Measurements from ENCODE around the gene TRUB1. TPM values are rescaled to one million over a fixed set of nuclear protein-coding genes. Genes with fewer than 3 reads are reported as not detected.

The TRUB1 gene
- total RNA-seq, 1 donor from 2014 or later, result 13.1 TPM

DNA sequence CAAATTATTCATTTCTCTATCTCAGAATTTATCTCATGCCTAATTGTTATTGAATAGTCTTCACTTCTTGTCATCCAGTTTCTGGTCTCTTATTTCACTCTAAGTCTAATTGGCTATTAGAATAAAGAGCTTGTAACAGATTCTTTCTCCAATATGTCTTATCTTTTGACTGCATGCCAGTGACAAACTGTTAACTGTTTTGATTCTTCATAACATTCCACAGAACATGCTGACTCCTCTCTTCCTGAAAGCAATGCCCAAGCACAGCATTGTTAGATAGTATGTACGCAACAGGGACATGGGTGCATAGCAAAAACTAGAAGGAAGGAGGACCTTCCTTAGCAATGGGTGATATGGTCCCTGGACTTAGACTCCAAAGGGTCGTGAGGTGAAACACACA is 65.4 kb downstream of the TRUB1 start:
- Histone ChIP-seq H3K27me3 (ENCODE audit: low read depth) (no peaks in the 10 kb centered on the region), H3K9me3 (no peaks in the 10 kb centered on the region), H3K4me1 (no peaks in the 10 kb centered on the region), H3K36me3 (no peaks in the 10 kb centered on the region), H3K4me3 (no peak overlapping the region), H3K27ac (no peak overlapping the region)
- TF ChIP-seq, protein P1, sequence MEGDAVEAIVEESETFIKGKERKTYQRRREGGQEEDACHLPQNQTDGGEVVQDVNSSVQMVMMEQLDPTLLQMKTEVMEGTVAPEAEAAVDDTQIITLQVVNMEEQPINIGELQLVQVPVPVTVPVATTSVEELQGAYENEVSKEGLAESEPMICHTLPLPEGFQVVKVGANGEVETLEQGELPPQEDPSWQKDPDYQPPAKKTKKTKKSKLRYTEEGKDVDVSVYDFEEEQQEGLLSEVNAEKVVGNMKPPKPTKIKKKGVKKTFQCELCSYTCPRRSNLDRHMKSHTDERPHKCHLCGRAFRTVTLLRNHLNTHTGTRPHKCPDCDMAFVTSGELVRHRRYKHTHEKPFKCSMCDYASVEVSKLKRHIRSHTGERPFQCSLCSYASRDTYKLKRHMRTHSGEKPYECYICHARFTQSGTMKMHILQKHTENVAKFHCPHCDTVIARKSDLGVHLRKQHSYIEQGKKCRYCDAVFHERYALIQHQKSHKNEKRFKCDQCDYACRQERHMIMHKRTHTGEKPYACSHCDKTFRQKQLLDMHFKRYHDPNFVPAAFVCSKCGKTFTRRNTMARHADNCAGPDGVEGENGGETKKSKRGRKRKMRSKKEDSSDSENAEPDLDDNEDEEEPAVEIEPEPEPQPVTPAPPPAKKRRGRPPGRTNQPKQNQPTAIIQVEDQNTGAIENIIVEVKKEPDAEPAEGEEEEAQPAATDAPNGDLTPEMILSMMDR (IDR thresholded peaks at IDR 0.05), result no peak
- no peak for ATAC-seq
- intact Hi-C loops (cut with DNase I), result no loop called here
- no peak for DNase-seq

DNA sequence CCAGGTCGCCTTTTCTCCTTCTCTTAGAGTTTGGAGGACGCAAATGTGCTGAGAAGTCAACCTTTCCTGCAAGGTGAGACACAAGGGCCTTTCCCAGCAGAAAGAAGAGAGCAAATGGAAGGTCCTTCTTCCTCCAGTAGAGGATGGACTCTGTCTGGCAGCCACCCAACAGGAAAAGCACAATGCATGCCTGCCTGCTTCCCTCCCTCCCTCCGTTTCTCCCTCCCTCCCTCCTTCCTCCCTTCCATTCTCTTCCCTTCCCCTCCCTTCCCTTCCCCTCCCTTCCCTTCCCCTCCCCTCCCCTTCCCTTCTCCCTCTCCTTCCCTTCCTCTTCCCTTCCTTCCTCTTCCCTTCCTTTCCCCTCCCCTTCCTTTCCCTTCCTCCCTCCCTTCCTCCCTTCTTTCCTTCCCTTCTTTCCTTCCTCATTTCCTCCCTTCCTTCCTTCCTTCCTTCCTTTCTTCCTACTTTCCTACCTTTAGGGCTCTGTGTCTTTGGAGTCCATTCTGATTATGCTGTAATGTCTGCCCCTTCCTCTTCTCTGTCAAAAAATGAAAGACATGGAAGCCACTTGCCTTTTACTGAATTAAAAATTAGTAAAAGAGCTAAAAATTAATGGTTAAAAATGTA is 66.4 kb downstream of the TRUB1 start:
- intact Hi-C loops (cut with DNase I), result no loop called here
- Histone ChIP-seq H3K36me3 (no peaks in the 10 kb centered on the region), H3K27me3 (ENCODE audit: low read depth) (no peaks in the 10 kb centered on the region), H3K4me3 (no peak overlapping the region), H3K4me1 (no peaks in the 10 kb centered on the region), H3K27ac (no peak overlapping the region), H3K9me3 (no peaks in the 10 kb centered on the region)
- ATAC-seq (no peak), DNase-seq (no peak)
- TF ChIP-seq, protein P1 (IDR thresholded peaks at IDR 0.05), result no peak

DNA sequence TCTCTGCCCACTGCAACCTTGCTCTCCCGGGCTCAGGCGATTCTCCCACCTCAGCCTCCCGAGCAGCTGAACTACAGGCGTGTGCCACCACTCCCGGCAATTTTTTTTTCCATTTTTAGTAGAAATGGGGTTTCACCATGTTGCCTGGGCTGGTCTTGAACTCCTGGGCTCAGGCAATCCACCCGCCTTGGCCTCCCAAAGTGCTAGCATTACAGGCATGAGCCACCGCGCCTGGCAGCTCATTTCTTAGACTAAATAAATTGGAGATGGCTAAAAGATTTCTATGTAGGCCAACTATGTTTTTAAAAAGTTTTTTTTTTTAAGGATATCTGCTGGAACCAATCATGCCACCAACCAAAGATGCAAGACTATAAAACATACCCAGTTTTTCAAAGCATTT is 67.8 kb downstream of the TRUB1 start:
- no peaks in the 10 kb centered on the region for H3K9me3 ChIP-seq
- H3K27me3 ChIP-seq (ENCODE audit: low read depth), result no peaks in the 10 kb centered on the region
- H3K36me3 ChIP-seq, result no peaks in the 10 kb centered on the region
- DNase-seq, result no peak
- ATAC-seq, result no peak
- no peak overlapping the region for H3K4me3 ChIP-seq
- TF ChIP-seq, protein P1 (IDR thresholded peaks at IDR 0.05), result no peak
- H3K4me1 ChIP-seq, result no peaks in the 10 kb centered on the region
- no peak overlapping the region for H3K27ac ChIP-seq
- intact Hi-C loops (cut with DNase I), result no loop called here

DNA sequence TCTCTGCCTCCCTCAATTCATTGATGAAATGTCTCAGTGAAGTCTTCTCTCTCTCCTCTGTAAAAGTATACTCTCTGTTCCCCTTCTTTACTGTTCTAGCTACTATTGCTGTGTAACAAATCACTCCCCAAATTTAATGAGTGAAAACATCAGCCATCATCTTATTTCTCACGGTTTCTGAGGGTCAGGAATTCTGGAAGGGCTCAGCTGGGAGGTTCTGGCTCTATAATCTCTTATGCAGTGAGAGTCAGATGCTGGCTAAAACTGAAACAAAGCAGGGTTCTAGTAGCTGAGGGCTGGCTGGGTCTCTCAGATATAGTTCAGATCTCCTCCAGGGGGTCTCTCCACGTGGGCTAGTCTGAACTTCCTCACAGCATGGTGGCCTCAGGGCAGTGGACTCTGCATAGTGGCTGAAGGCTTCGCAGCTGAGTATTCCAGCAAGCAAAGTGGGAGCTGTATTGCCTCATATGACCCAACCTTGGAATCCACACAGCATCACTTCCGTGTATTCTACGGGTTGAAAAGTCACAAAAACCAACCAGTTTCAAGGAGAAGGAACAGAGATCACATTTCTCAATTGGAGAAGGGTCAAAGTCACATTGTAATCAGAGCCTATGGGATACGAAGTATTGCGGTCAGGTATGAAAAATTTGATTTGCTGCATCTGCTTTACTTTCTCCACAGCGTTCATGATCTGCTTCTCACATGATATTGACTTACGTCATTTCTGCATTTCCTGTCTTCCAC is 80.4 kb downstream of the TRUB1 start:
- DNase-seq (no peak), ATAC-seq (no peak)
- TF ChIP-seq, protein P1 (IDR thresholded peaks at IDR 0.05), result no peak
- Histone ChIP-seq H3K4me3 (no peak overlapping the region), H3K27me3 (ENCODE audit: low read depth) (no peaks in the 10 kb centered on the region), H3K36me3 (no peaks in the 10 kb centered on the region), H3K27ac (no peak overlapping the region), H3K9me3 (no peaks in the 10 kb centered on the region), H3K4me1 (no peaks in the 10 kb centered on the region)
- intact Hi-C loops (cut with DNase I), result no loop called here

DNA sequence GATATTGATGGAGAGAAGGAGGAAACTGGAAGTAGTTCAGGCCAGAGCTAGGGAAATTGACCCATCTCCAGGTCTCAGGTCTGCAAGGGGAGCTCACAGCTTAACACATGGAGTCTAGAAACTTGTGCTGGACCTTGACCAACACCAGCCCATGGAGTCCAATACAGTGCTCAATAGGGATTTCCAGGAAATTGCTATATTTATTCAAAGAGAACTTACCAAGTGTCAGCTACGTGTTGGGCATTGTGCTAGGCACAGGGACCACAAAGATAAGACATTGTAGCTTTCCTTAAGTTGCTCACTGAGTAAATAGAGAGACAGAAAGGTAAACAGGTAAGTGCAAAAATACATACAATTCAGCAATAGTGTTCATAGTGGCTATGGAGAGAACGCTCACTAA is 82.5 kb downstream of the TRUB1 start:
- DNase-seq (no peak), ATAC-seq (no peak)
- H3K4me3 ChIP-seq, result no peak overlapping the region
- TF ChIP-seq, protein P1 (IDR thresholded peaks at IDR 0.05), result no peak
- H3K27ac ChIP-seq, result no peak overlapping the region
- no peaks in the 10 kb centered on the region for H3K27me3 ChIP-seq (ENCODE audit: low read depth)
- intact Hi-C loops (cut with DNase I), result no loop called here
- H3K9me3 ChIP-seq, result no peaks in the 10 kb centered on the region
- H3K4me1 ChIP-seq, result no peaks in the 10 kb centered on the region
- H3K36me3 ChIP-seq, result no peaks in the 10 kb centered on the region

All from lower lobe of right lung (tissue), 2 donors.